Ovary (tissue), 9 donors: ENCODE data around the gene RERE. TPM values are rescaled to one million over a fixed set of nuclear protein-coding genes. Genes with fewer than 3 reads are reported as not detected.

Experiments
- DNase-seq, 5 donors: peaks; one replicate each; pipeline ENCODE4 v3.0.0-alpha.2; 2019 to 2020
- H3K27ac ChIP-seq, 2 donors: fragments of 200-600 bp; one replicate each; pipeline versions ENCODE4 v1.5.1 to v1.8.0; 2019 to 2022
- H3K27me3 ChIP-seq: fragments of 200-600 bp; one replicate; pipeline ENCODE4 v1.8.0; 2022
- H3K36me3 ChIP-seq: fragments of 200-600 bp; sonication (generic); one replicate; pipeline ENCODE4 v1.5.1; 2019
- H3K4me1 ChIP-seq: one replicate; pipeline ENCODE4 v1.8.1; 2013; ENCODE audit warnings: mild to moderate bottlenecking, moderate library complexity; ENCODE audit not compliant: insufficient read depth
- H3K4me3 ChIP-seq: fragments of 200-600 bp; sonication (generic); one replicate; pipeline ENCODE4 v1.5.1; 2017
- H3K9me3 ChIP-seq, 2 donors: fragments of 200-600 bp in 1 of 2; sonication (generic) in 1 of 2; one replicate each; pipeline versions ENCODE4 v1.5.1 to v1.8.1; 2013 to 2019; ENCODE audit warnings: mild to moderate bottlenecking in 1 of 2, moderate library complexity in 1 of 2
- CTCF ChIP-seq, 3 donors: fragments of 450-650 bp in 2 of 3; fragments of 200-600 bp in 1 of 3; IDR thresholded peaks; one replicate each; pipeline versions ENCODE4 v1.5.1 to v1.8.0; 2016 to 2022; ENCODE audit warnings: antibody characterized with exemption in 3 of 3, mild to moderate bottlenecking in 1 of 3
- EP300 ChIP-seq: sonication (generic); formaldehyde crosslinking; IDR thresholded peaks from one replicate; pipeline ENCODE4 v1.6.1; 2017; ENCODE audit warnings: antibody characterized with exemption
- POLR2A ChIP-seq: fragments of 450-650 bp; IDR thresholded peaks from one replicate; pipeline ENCODE4 v1.6.1; 2017; ENCODE audit warnings: antibody characterized with exemption, mild to moderate bottlenecking, moderate library complexity
- WGBS, 3 donors: extraction: QIAGEN DNeasy Blood & Tissue Kit in 1 of 3; methylation state at CpG; one replicate each; pipeline versions ENCODE4 v1.1.5 to v1.1.7; 2013 to 2017; 5-methylcytosine and 5-hydroxymethylcytosine counted together
- intact Hi-C, 4 donors: fragments of 100-400 bp; cut with DNase I; formaldehyde crosslinking; loops; one replicate each; pipeline versions ENCODE4 v1.11.0 to v1.15.1; 2022 to 2023
- polyA plus RNA-seq, 2 donors: library from polyadenylated mRNA; stranded (reverse); fragments of 200-250 nt in 1 of 2; fragments of 350-450 nt in 1 of 2; fragmentation: Illumina TruSeq in 1 of 2; extraction: RNeasy Lipid Tissue Mini Kit (QIAGEN cat#74804) in 1 of 2; gene quantifications; one replicate each; pipeline ENCODE4 v1.2.3, GENCODE V29; 2013 to 2014
- total RNA-seq, 7 donors: library from RNA; depleted of rRNA in 2 of 7; stranded (reverse); fragments of >200 nt in 2 of 7; fragmentation: NEBNext Ultra II Directional in 3 of 7; extraction: Animal tissue kit (Norgen Biotek cat#: 25700) in 3 of 7; gene quantifications; one replicate each; pipeline versions ENCODE4 v1.1.0 to v1.2.4, GENCODE V29; 2016 to 2023
- donor health status: DM: no; HTN: no; CAD: no; lungs with moderate emphysema.
- donor health status: DM: no; HTN: no; CAD: no.
- donor health status: Bipolar disorder and iron deficiency.
- donor health status: DM: yes; HTN: yes; CAD: no.
- donor health status: DM: no; HTN: no; CAD: no.
- donor health status: DM: yes; HTN: yes; CAD: no.

Gene RERE
- total and polyA plus RNA-seq, 9 donors = 36.7 to 119 (median 114) TPM

- Histone ChIP-seq H3K9me3 (no peaks in the 10 kb centered on the region), H3K4me1 (peaks cover 3% of the 10 kb centered on the region), H3K4me3 (no peak overlapping the region), H3K27me3 (no peaks in the 10 kb centered on the region), H3K36me3 (no peaks in the 10 kb centered on the region), H3K27ac (no peak overlapping the region)
- WGBS, 3 donors = 96 to 97% (median 97%) methylated on average over 4 of the region's 4 CpGs
- no peak for DNase-seq
- intact Hi-C loops = no loop called here
- TF ChIP-seq EP300 (no peak), CTCF (IDR thresholded peaks at IDR 0.05) (no peak), POLR2A (no peak)
These were observed 383.3 kb downstream of the RERE start for GRCh38 chr1:8434101-8434500.

DNA sequence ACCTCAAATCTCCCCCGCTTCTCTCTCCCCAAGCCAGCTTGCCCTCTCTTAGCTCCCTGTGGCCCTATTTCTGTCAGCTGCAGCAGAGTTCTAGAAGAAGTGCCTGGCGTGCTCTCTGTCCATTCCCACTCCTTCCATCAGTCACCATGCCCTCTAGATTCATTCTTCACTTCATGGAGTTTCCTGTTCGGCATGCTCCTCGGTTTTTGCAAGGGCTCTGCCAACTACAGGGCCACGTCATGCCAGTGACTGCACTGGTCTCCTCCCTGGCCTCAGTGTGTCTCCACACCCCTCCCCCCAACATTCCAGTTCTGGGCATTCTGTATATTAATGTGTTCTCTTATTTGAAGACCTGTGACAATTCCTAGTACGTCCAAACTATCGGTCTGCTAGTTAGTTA lies 385.7 kb downstream of the RERE start:
- Histone ChIP-seq H3K27ac (no peak overlapping the region), H3K27me3 (no peaks in the 10 kb centered on the region), H3K9me3 (no peaks in the 10 kb centered on the region), H3K4me1 (no peaks in the 10 kb centered on the region), H3K36me3 (no peaks in the 10 kb centered on the region), H3K4me3 (no peak overlapping the region)
- intact Hi-C loops = no loop called here
- 94 to 95% (median 95%) methylated on average over 7 of the region's 7 CpGs for WGBS, 3 donors
- TF ChIP-seq EP300 (no peak), CTCF (IDR thresholded peaks at IDR 0.05) (no peak), POLR2A (no peak)
- no peak for DNase-seq

DNA sequence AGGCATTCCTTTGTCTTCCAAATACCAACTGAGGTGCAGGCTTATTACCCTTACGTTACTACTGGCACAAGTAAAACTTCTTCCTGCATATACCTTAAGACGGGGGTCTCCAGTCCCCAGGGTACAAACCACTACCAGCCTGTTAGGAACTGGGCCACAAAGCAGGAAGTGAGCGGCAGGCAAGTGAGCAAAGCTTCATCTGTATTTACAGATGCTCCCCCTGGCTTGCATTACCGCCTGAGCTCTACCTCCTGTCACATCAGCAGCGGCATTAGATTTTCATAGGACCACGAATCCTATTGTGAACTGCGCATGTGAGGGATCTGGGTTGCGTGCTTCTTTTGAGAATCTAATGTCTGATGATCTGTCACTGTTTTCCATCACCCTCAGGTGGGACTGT lies 386.4 kb downstream of the RERE start:
- Histone ChIP-seq H3K4me3 (no peak overlapping the region), H3K27me3 (no peaks in the 10 kb centered on the region), H3K4me1 (no peaks in the 10 kb centered on the region), H3K36me3 (no peaks in the 10 kb centered on the region), H3K9me3 (no peaks in the 10 kb centered on the region), H3K27ac (no peak overlapping the region)
- 92 to 96% (median 94%) methylated on average over 8 of the region's 8 CpGs for WGBS, 3 donors
- intact Hi-C loops = no loop called here
- TF ChIP-seq POLR2A (no peak), EP300 (no peak), CTCF (IDR thresholded peaks at IDR 0.05) (no peak)
- DNase-seq = no peak

DNA sequence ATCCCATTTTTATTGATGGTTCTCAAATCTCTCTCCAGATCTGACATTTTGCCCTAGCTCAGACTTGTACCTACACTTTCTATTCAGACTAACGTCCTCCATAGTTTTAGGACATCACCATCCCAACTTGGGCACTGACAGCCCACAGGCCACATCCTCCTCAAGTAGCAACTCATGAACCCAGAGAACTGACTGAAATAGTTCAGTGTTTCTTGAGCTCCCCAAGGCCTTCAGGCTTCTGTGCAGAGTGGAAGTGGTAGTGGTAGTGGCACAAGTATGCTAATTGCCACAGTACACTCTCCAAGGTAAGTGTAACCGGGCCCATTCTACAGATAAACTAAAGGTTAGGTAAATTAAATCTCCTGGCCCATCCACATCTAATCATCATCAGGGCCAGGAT lies 387.0 kb downstream of the RERE start:
- H3K4me1 ChIP-seq = no peaks in the 10 kb centered on the region
- no peak overlapping the region for H3K4me3 ChIP-seq
- no peak for TF ChIP-seq POLR2A
- TF ChIP-seq EP300 = no peak
- no peak for TF ChIP-seq CTCF (IDR thresholded peaks at IDR 0.05)
- no peaks in the 10 kb centered on the region for H3K36me3 ChIP-seq
- no peaks in the 10 kb centered on the region for H3K9me3 ChIP-seq
- intact Hi-C loops = no loop called here
- WGBS, 3 donors = 86 to 95% (median 91%) methylated on average over 2 of the region's 2 CpGs
- no peak for DNase-seq
- H3K27me3 ChIP-seq = no peaks in the 10 kb centered on the region
- H3K27ac ChIP-seq = no peak overlapping the region
